HepG2 (cell line): Measurements from ENCODE around the gene LRRC45. TPM values are rescaled to one million over a fixed set of nuclear protein-coding genes. Genes with fewer than 3 reads are reported as not detected.

Experiments
- JUN ChIP-seq: sonication (generic); formaldehyde crosslinking; IDR thresholded peaks from 2 replicates; pipeline ENCODE4 v1.4.0; 2020; ENCODE audit warnings: mild to moderate bottlenecking, missing genetic modification reagents
- JUNB ChIP-seq: sonication (generic); formaldehyde crosslinking; IDR thresholded peaks from 2 replicates; pipeline ENCODE4 v1.8.0; 2022; ENCODE audit warnings: missing genetic modification reagents, mild to moderate bottlenecking, borderline replicate concordance
- KAT7 ChIP-seq: IDR thresholded peaks from 2 replicates; pipeline ENCODE4 v1.6.1; 2018; ENCODE audit warnings: borderline replicate concordance, missing compliant biosample characterization
- LRRFIP1 ChIP-seq: sonication (generic); formaldehyde crosslinking; conservative IDR thresholded peaks from 2 replicates; pipeline ENCODE4 v1.4.0; 2020; ENCODE audit warnings: missing genetic modification reagents
- MED8 ChIP-seq: sonication (generic); formaldehyde crosslinking; IDR thresholded peaks from 2 replicates; pipeline ENCODE4 v1.8.1; 2023; ENCODE audit warnings: mild to moderate bottlenecking, missing genetic modification reagents; ENCODE audit not compliant: insufficient replicate concordance
- NFKB2 ChIP-seq: sonication (generic); formaldehyde crosslinking; IDR thresholded peaks from 2 replicates; pipeline ENCODE4 v1.4.0; 2020; ENCODE audit warnings: missing genetic modification reagents, borderline replicate concordance
- STAG1 ChIP-seq: sonication (generic); formaldehyde crosslinking; IDR thresholded peaks from 2 replicates; pipeline ENCODE4 v1.4.0; 2020; ENCODE audit warnings: missing genetic modification reagents
- WIZ ChIP-seq: sonication (generic); formaldehyde crosslinking; IDR thresholded peaks from 2 replicates; pipeline ENCODE4 v1.5.1; 2020; ENCODE audit warnings: mild to moderate bottlenecking, missing genetic modification reagents
- ZNF20 ChIP-seq: sonication (generic); formaldehyde crosslinking; IDR thresholded peaks from 2 replicates; pipeline ENCODE4 v1.4.0; 2020; ENCODE audit warnings: mild to moderate bottlenecking, moderate library complexity, missing genetic modification reagents
- ZNF224 ChIP-seq: sonication (generic); formaldehyde crosslinking; IDR thresholded peaks from 2 replicates; pipeline ENCODE4 v1.5.0; 2020; ENCODE audit warnings: mild to moderate bottlenecking, missing genetic modification reagents
- ZNF33B ChIP-seq: sonication (generic); formaldehyde crosslinking; IDR thresholded peaks from 2 replicates; pipeline ENCODE4 v1.5.1; 2020; ENCODE audit warnings: mild to moderate bottlenecking, missing genetic modification reagents
- ZNF432 ChIP-seq: sonication (generic); formaldehyde crosslinking; IDR thresholded peaks from 2 replicates; pipeline ENCODE4 v1.5.0; 2020; ENCODE audit warnings: missing genetic modification reagents, mild to moderate bottlenecking, borderline replicate concordance
- ZNF674 ChIP-seq: sonication (generic); formaldehyde crosslinking; IDR thresholded peaks from 2 replicates; pipeline ENCODE4 v1.5.0; 2020; ENCODE audit warnings: low read depth, mild to moderate bottlenecking, missing genetic modification reagents
- ZNF850 ChIP-seq: sonication (generic); formaldehyde crosslinking; conservative IDR thresholded peaks from 2 replicates; pipeline ENCODE4 v1.9.0; 2021; ENCODE audit warnings: mild to moderate bottlenecking, missing genetic modification reagents
- polyA plus RNA-seq, 8 experiments: library from polyadenylated mRNA; depleted of rRNA in 3 of 8; stranded (reverse) in 7 of 8; unstranded in 1 of 8; fragments of >200 nt; fragmentation: Illumina TruSeq in 4 of 8; extraction: Trizol in 4 of 8; gene quantifications; 2 replicates each; pipeline versions ENCODE4 v1.2.1 to v1.2.3, GENCODE V29; 2011 to 2016; ENCODE audit warnings: low read depth in 4 of 8, missing spikeins in 1 of 8, mixed read lengths in 1 of 8; ENCODE audit not compliant: insufficient read depth in 1 of 8
- total RNA-seq, 5 experiments: library from RNA; depleted of rRNA; stranded (reverse); fragments of >200 nt; fragmentation: Illumina TruSeq; extraction: Trizol; gene quantifications; 2 replicates each; pipeline ENCODE4 v1.2.3, GENCODE V29; 2016; ENCODE audit warnings: low read depth in 1 of 5
- TF ChIP-seq, protein P1 (sequence below): sonication (generic); formaldehyde crosslinking; IDR thresholded peaks from 2 replicates; pipeline ENCODE4 v1.4.0; 2020; ENCODE audit warnings: missing genetic modification reagents
- TF ChIP-seq, protein P2 (sequence below): sonication (generic); formaldehyde crosslinking; IDR thresholded peaks from 2 replicates; pipeline ENCODE4 v1.5.1; 2020; ENCODE audit warnings: mild to moderate bottlenecking, missing genetic modification reagents, moderate library complexity
- TF ChIP-seq, protein P3 (sequence below): sonication (generic); formaldehyde crosslinking; IDR thresholded peaks from 2 replicates; pipeline ENCODE4 v1.4.0; 2020; ENCODE audit warnings: missing genetic modification reagents
- TF ChIP-seq, protein P4 (sequence below): sonication (generic); formaldehyde crosslinking; IDR thresholded peaks from 2 replicates; pipeline ENCODE4 v1.9.0; 2021; ENCODE audit warnings: missing genetic modification reagents, borderline replicate concordance

The LRRC45 gene
- total and polyA plus RNA-seq, 2 of the 13 experiments (the other 11 are each of a cell fraction or from before 2014, with no cell fraction given): 11.6 to 48.1 TPM

DNA sequence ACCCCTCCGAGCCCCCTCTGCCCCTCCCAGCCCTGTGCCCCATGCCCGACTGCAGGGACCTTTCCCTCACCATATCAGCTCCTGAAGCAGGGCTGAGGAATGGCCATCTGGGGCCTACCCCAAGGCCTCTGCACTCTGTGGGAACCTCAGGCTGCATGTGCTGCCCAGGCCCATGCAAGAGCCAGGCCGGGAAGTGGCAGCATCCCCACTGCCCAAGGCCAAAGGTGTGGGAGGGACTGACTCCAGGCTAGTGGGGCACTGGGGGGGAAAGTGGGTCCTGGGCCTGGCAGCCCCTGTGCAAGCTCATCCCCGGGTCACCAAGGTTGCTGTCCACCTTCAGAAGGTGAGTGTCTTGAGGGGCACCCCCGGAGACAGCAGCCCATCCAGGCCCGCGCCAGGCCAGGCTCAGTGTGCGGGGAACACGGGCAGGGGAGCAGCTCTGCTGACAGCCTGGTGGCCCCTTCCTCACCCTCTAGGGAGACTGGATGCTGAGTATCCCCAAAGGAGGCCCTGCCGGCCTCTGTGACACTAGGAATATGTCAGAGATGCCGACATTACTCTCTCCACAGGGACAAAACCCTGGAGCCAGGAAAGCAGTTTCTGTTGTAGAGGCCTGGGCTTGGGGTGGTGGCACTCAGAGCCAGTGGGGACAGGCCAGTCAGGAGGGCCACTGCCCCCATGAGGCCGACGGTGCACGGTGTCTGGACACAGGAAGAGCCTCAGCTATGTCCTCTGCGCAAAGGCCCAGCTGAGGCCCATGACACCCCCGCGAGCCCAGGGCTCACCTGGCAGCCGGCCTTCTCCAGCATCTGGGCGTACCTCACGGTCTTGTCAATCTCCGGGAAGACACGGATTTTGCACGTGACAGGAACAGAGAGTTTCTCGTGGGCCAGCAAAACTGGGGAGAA, 39.2 kb downstream of the LRRC45 start (continued):
- TF ChIP-seq, protein P1, sequence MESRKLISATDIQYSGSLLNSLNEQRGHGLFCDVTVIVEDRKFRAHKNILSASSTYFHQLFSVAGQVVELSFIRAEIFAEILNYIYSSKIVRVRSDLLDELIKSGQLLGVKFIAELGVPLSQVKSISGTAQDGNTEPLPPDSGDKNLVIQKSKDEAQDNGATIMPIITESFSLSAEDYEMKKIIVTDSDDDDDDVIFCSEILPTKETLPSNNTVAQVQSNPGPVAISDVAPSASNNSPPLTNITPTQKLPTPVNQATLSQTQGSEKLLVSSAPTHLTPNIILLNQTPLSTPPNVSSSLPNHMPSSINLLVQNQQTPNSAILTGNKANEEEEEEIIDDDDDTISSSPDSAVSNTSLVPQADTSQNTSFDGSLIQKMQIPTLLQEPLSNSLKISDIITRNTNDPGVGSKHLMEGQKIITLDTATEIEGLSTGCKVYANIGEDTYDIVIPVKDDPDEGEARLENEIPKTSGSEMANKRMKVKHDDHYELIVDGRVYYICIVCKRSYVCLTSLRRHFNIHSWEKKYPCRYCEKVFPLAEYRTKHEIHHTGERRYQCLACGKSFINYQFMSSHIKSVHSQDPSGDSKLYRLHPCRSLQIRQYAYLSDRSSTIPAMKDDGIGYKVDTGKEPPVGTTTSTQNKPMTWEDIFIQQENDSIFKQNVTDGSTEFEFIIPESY (CRISPR knock-in tag): peak; percentile 83
- TF ChIP-seq, protein P2, sequence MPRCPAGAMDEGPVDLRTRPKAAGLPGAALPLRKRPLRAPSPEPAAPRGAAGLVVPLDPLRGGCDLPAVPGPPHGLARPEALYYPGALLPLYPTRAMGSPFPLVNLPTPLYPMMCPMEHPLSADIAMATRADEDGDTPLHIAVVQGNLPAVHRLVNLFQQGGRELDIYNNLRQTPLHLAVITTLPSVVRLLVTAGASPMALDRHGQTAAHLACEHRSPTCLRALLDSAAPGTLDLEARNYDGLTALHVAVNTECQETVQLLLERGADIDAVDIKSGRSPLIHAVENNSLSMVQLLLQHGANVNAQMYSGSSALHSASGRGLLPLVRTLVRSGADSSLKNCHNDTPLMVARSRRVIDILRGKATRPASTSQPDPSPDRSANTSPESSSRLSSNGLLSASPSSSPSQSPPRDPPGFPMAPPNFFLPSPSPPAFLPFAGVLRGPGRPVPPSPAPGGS (CRISPR knock-in tag): no peak
- TF ChIP-seq ZNF33B (CRISPR knock-in tag): no peak
- TF ChIP-seq KAT7 (CRISPR knock-in tag): no peak
- TF ChIP-seq STAG1 (CRISPR knock-in tag): peak; percentile 49
- TF ChIP-seq ZNF224: no peak
- TF ChIP-seq, protein P3, sequence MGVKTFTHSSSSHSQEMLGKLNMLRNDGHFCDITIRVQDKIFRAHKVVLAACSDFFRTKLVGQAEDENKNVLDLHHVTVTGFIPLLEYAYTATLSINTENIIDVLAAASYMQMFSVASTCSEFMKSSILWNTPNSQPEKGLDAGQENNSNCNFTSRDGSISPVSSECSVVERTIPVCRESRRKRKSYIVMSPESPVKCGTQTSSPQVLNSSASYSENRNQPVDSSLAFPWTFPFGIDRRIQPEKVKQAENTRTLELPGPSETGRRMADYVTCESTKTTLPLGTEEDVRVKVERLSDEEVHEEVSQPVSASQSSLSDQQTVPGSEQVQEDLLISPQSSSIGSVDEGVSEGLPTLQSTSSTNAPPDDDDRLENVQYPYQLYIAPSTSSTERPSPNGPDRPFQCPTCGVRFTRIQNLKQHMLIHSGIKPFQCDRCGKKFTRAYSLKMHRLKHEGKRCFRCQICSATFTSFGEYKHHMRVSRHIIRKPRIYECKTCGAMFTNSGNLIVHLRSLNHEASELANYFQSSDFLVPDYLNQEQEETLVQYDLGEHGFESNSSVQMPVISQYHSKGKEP (CRISPR knock-in tag): no peak
- TF ChIP-seq ZNF432 (CRISPR knock-in tag): no peak
- TF ChIP-seq ZNF20 (CRISPR knock-in tag): no peak
- peak; percentile 30; the same call in 1 of the 2 replicates for TF ChIP-seq NFKB2 (CRISPR knock-in tag)
- TF ChIP-seq WIZ (CRISPR knock-in tag): no peak
- TF ChIP-seq JUN (CRISPR knock-in tag): no peak
- TF ChIP-seq ZNF674 (CRISPR knock-in tag): no peak
- TF ChIP-seq JUNB (CRISPR knock-in tag): no peak
- TF ChIP-seq ZNF850 (CRISPR knock-in tag): no peak
- TF ChIP-seq MED8 (CRISPR knock-in tag): no peak
- TF ChIP-seq, protein P4, sequence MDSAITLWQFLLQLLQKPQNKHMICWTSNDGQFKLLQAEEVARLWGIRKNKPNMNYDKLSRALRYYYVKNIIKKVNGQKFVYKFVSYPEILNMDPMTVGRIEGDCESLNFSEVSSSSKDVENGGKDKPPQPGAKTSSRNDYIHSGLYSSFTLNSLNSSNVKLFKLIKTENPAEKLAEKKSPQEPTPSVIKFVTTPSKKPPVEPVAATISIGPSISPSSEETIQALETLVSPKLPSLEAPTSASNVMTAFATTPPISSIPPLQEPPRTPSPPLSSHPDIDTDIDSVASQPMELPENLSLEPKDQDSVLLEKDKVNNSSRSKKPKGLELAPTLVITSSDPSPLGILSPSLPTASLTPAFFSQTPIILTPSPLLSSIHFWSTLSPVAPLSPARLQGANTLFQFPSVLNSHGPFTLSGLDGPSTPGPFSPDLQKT: no peak
- TF ChIP-seq LRRFIP1 (CRISPR knock-in tag): no peak
